NCI-H2196 treated with DMSO at 0.1 percent for 48 hours (cell line): ENCODE data around the gene SCG2.
"Not testable (repeated sequence)": the region's sequence is repeated elsewhere in the genome, so short reads cannot be mapped to it uniquely, and the experiment has no call there.

Source experiments
- DNase-seq: peaks from one replicate; lab custom pipeline; 2025; ENCODE audit not compliant: unreplicated experiment; lab: John Stamatoyannopoulos, UW

Gene SCG2

DNA sequence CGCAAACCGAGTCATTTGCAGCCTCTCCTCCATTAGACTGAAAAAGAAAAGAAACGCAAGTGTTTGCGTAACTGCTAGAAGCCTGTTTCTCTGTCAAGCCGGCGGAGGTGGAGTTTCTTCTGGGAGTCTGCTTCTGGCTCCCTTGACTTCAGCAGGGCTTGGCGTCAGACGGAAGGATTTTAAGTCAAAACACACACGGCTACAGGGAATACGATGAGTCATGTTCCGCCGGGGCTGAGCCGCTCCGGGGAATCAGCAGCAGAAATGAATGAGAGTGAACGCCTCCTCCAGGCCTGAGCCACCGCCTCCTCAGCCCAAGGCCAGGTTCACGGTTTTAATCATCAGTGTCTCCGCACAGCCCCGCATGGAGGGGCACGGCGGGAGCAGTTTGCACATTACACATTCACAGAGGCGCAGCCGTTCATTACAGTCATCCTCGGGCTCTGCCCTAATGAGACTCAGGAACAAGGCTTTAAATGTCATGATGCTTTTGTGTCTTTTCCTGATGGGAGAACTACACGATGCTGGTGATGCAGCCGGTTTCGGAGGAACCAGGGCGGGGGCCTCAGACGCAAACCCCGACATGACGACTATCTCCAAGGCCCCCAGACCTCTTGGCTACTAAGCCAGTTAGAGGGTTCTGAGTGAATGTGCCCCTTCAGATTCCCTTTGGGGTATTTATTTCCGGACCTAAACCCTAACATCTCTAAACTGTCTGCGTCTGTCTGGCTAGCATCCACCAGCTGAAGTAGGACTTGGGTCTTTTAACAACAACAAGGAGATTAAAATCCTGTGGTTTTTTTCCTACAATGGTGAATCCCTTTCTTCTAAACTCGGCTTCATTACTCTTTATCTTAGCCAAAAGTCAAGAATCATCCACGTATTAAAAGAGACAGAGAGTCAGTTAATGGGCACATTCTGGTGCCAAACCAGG lies 11.1 kb upstream of the SCG2 start:
- peak; percentile 89 for DNase-seq

DNA sequence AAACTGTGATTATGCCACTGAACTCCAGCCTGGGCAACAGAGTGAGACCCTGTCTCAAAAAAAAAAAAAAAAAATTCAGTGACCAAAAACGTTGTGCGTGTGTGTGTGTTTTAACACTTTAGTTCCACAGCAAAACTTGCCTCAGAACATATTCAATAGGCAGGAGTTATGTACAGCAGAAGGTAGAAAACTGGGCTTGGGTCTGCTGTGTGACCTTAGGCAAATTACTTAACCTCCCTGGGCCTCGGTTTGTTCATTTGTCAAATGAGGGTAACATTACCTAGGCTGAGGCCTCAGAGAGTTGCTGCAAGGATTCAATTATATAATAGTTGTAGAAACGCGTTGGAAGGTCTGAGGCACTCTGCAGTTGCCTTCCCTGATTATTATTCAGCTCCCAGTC lies 10.3 kb upstream of the SCG2 start:
- no peak for DNase-seq

DNA sequence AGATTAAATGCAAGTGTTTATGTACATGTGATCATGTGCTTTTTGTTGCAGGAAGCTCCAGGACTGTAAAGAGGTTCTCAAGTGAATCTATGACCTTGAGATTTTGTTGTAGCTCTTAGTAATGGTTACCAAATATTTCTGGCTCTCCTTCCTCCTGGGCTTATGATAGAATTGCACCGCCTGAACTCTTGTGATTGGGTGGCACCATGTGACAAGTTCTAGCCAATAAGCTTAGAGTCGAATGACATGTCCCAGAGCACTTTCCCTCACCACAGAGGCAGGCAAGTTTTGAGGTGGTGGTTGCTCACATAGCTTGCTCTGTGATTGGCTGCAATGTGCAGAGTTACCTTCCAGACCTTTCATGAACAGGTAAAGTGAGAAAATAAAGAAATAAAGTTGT lies 8.9 kb upstream of the SCG2 start:
- no peak for DNase-seq

DNA sequence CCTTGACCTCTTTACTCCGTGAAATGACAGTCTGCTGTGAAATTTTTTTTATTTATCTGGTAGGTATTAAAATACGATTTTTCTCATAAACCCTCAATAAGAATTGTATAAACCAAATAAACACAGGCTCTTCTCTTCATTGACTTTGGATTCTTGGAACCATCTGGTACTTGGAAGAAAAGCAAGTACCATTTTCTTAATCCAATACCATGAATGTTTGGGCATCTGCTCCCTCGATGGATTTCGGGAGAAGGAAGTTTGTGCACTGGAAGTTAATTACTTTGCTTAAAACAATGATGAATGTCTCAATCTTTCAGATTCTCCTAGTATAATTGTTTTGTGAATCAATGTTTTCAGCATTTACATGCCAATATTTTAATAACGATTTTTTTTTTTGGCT lies 5.3 kb upstream of the SCG2 start:
- no peak for DNase-seq

DNA sequence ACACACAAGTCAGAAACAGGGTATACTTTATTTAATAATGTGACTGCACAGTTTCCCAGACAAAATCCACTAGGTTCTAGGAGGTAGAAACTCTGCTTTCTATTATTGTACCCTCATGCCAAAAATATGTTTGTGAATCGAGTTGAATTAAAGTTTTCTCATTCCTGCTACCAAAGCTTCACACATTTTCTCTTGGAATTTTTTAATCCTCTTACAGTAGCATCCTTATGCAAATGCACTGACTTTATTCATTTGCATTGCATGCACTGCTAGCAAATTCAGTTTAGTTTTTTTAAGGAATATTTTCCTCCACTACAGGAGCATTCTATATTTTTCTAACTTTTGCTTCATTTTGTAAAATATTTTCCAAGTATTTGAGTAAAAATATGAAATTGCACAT lies 4.8 kb upstream of the SCG2 start:
- DNase-seq: no peak

DNA sequence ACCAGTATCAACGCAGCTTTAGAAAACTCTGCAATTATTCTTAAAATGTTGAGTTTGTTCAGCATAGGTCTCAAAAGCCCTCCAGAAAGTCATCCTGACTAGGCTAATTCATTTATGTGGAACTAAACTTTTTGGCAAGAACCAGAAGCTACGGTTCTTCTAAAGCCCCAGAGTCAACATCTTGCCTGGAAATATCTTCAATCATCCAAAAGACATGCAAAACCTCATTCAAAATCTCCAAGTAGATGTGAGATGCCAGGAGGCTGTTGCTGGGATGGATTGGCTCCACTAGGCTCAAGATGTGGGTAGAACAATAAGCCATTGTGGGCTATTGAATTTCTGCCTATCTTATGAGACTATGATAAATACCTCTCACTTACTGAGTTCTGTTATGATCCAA lies 2.1 kb upstream of the SCG2 start:
- no peak for DNase-seq

DNA sequence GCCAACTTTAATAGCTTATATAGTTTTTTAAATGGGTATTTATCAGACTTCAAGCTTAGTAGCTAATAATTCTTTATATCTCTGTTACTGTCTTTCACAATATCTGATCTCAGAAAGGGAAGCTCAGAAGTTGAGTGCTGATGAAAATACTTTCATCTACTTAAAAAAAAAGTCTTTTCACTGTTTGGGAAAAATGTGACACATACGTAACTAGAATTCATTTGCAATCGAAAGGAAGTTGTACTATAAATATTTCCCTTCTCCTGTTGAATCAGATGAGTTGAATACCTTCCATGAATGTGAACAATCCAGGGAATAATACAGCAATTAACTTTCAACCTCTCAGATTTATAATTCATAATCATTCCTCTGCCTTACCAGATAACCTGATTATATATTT lies 811 bp upstream of the SCG2 start:
- no peak for DNase-seq

DNA sequence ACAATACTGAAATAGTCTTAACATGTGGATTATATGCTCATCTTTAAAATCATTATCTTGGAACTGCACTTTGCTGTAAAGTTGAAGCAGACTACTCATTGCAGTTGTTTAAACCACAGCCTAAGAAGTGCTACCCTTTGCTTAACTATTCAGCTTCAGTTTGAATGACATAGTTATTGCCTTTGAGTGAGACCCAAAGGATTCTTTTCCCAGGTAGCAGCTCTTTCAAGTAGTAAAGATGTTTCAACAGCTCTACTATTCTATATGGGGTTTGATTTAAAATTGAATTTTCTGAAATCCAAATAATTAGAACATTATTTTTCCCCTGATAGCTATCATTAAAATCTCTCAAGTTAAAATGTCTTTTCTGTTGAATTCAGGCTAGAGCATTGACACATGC lies 1.1 kb downstream of the SCG2 start:
- DNase-seq: no peak

DNA sequence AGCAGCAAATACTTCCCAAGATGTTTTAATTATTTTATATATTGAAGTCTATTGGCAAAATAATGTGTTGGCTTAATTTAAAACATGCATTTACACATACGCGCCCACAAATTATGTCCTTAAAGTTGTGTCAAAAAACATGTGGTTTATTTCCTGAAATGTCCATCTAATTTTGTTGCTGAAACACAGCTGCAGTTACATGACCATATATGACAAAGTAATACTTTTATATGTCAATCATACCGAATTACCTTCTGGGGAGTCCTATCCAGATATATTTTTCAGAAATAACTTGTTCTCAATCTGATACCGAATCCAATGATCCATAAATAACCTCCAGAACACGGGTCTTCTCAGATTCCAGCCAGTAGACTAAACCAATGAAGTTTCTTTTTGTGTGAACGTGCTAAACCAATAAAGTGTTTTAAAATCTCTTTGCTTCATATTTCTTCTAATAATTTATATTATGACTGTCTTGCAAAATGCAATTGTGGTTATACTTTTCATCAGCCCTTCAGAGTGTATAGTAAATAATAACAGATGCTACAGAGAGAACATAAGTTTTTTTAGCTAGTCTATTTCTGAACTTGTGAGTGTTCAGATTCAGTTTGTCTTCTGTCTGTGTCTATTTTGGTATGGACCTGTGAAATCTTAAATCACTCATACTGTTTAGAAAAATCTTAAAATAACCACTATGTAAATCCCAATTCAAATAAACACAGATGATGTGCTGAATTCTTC lies 2.4 kb downstream of the SCG2 start:
- no peak for DNase-seq

DNA sequence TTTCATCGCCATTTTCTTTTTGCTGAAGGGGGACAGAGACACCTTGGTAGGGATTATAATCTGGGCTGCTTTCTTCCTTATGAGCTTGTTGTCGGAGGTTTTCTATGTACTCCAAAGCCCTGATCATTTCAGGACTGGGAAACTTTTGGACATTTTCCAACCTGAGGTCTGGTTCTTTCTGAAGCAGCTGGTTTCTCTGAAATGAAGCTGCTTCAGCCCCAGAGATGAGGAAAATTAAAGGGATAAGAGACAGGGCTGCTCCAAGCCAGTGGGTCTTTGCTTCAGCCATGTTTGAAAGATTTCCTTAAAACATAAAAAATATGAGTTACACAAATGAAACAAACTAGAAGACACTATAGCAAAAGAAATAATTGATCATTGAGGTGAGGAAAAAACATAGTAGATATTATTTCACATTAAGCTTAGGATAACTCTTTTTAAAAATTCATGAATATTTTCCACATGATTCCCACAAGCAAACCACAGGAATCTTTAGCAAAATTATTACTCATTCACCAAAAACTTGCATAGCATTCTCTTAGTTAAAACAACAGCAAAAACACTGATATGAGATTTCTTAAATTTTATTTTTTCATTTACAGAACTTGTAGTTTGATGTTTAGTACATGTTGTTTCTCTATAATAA lies 3.0 kb downstream of the SCG2 start:
- no peak for DNase-seq

DNA sequence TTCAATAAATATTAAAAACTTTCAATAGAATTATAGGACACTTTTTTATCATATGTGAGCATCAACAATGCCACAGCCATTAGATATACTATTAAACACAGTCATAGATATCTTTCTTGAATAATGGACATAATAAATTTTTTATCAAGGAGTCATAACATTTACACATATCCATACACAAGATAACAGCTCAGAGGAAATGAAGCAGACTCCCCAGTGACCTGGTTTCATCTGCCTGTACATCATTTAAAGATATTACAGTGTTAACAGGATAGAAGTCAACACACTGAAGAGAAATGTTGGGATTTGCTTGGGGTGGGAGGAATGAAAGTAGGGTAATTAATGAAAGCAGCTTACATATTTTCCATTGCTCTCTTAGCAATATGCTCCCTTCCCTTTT lies 5.1 kb downstream of the SCG2 start:
- no peak for DNase-seq

DNA sequence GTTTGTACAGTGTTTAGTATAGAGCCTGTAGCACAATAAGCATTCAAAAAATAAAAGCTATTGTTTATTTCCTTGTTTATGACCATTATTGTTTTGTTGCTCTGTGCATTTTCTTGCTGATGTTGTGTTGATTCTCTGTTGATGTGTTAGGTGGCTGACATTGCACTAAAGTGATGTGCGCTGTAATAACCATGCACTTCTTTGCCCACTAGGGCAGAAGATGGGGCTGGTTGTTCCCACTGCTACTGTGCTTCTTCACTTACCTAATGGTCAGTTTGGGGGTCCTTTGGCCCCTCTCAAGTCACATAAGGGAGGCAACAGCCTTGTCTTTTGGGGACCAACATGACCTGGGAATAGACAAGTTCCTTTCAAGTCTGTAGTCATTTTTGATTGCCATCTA lies 6.0 kb downstream of the SCG2 start:
- DNase-seq: no peak

DNA sequence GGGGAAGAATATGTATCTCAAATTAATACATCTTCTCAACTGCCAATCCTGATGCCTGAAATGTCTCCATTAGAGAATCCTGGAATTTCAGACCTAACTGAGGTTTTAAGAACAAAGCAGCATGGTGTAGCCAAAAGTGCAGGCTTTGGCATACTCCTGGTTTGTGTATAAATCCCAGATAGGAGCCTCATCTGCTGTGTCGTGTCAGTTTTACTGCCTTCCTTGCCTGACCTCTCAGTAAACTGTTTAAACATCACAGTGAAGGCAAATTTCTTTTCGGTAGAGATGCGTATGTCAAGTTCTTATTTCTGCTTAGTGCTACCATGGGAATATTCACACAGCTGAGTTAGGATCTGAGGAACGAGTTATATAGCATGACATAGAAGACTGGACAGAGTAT lies 7.3 kb downstream of the SCG2 start:
- no peak for DNase-seq

DNA sequence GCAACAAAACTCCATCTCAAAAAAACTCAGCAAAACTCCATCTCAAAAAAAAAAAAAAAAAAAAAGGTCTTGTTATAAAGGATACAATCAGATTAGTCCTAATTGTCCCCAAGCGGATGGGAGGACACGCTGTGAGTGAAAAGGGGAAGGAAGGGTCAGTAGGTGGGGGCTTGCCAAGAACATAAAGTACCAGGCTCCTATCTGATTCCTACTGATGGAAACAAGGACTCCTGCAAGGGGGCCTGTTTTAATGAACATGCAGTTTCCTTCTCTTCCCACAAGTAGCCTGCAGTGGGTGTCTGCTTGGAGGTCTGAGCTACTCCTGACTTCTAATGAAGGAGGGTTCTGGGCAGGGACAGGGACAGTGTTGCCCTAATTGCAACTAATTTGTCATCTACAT lies 7.9 kb downstream of the SCG2 start:
- no peak for DNase-seq

DNA sequence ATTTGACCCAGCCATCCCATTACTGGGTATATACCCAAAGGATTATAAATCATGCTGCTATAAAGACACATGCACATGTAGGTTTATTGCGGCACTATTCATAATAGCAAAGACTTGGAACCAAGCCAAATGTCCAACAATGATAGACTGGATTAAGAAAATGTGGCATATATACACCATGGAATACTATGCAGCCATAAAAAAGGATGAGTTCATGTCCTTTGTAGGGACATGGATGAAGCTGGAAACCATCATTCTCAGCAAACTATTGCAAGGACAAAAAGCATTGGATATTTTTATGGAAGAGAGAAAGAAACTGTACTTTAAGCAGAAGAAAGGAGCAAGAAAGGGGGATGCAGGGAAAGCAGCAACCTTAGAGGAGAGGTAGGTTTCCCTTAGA lies 9.5 kb downstream of the SCG2 start:
- DNase-seq: not testable (repeated sequence)

DNA sequence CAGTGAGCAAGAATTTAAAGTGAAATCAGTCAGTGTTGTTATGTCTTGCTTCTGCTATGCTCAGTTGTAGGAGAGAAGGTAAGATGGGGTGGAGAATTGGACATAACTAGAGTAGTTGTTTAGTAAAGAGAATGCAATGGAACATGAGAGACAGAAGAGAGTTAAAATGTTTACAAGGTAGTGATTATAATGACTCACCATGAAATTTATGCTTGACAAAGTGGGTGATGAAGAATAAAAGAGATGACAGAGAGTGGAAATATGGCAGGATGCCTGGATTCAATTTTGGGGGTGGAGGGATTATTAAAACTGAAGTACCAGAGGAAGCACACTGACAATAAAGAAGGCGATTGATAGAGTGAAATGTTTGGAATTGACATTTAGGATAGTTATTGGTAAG lies 10.6 kb downstream of the SCG2 start:
- DNase-seq: peak; percentile 22

DNA sequence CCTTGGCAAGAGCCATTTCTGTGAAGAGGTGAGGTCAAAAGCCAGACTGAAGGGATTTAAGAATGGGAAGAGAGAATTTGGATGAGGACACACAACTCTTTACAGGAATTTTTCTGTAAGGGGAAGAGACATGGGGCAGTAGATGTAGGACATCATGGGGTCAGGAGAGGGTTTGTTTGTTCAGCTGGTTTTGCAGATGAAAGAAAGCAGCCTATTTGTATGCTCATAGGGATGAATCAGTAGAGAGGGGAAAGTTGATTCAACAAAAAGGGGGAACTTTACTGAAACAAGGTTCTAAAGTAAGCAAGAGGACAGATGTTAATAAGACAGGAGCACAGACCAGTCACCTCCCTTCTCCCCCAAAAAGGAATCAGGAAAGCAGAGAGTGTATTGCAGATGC lies 11.2 kb downstream of the SCG2 start:
- peak; percentile 34 for DNase-seq

DNA sequence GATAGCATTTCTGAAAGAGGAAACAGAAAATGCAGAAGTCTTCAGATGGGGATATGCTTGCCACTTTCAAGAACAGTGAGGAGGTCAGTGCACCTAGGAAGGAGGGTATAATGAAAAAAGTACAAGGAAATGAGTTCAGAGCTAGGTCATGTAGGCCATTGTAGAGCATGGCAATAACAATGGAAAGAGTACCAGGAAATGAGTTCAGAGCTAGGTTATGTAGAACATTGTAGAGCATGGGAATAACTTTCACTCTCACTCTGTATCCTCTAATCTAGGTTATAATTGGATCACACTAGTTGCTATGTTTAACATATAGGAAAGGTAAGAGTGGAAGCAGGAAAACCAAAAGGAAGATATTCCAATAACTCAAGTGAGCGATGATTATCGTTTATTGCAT lies 12.3 kb downstream of the SCG2 start:
- no peak for DNase-seq

DNA sequence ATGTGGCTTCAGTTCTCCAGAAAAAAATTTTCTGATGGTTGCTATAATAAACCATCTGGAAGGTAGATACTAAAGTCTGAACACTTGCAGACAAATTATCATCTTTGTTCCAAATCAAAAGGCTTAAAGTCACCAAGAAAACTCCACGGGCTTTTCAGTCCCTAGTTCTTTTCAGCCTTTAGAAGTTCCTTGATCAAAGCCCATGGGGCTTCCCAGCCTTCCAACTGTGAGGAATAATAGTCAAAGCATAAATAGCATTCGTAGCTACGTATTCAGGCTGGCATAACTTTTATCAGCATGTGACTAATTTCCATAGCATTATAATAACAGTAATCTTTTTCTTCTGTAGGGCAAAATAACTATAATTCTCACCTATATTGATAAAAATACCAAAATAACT lies 13.9 kb downstream of the SCG2 start:
- no peak for DNase-seq

DNA sequence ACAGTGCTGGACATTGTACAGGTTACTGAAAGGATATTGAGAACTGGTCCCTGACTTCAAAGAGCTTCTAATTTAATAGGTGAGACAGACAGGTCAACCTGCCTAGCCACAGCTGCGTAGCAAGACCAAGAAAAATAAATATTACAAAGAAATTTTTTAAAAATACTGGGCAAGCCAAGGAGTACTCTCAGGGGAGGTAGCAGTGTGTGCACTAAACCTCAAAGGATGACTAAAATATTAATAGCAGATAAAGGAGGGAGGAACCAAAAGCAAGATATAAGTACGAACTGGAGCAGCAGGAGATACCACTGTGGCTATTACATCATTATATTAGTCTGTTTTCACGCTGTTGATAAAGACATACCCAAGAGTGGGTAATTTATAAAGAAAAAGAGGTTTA lies 14.9 kb downstream of the SCG2 start:
- DNase-seq: no peak

DNA sequence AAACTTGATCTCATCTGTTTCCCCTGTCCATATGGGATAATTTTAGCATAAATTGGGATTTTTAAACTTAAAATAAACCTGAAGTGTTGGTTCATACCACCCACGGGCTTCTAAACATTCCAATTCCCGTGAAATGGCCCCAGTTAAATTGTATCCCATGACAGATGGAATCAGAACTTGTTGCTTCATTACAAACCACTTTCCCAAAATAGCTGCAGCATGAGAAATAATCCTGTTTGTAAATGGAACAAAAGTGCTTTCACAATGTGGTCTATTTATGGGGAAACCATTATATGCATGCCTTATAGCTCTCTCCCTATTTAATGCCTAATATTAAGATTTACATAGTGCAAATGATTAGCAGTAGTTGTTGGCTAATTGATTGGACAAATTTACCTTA lies 15.9 kb downstream of the SCG2 start:
- no peak for DNase-seq

DNA sequence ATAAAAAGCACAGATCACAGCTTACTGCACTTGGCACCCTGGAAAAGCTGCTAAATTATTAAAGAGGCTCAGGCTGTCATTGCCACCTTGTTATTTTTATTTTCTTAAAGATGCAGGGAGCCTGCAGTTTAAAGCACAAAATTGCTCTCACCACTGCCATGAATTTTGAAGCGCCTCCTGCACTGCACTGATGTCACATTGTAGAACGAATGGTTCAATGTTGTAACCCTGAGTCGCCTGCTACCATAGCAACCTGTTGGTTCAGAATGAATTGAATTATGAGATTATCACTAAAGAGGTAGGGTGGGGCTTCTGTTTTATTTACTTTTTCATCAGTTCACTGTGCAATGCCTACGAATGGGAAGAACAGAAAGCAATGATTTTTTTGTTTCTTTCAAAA lies 16.5 kb downstream of the SCG2 start:
- DNase-seq: peak; percentile 32
